ENCODE measurements around the gene KRTAP4-6.
A peak's percentile ranks its signal among the peaks of the same experiment; 100 is the strongest.
"Not testable (repeated sequence)": the region's sequence is repeated elsewhere in the genome, so short reads cannot be mapped to it uniquely, and the experiment has no call there.

The KRTAP4-6 gene

GRCh38 chr17:41103896-41104295 lies 36.4 kb downstream of the KRTAP4-6 start:
- H3K4me3 ChIP-seq, result no peak overlapping the region
- H3K9ac ChIP-seq (ENCODE audit: insufficient read length), result no peak overlapping the region
- H3K36me3 ChIP-seq (ENCODE audit: insufficient read depth, low read length), result no peaks in the 10 kb centered on the region
- DNase-seq (ENCODE audit: low read depth, low spot score), result no peak
- no peaks in the 10 kb centered on the region for H3K9me3 ChIP-seq (ENCODE audit: low read depth, low read length)
- TF ChIP-seq FOXP2 (optimal IDR thresholded peaks at IDR 0.05; ENCODE audit: control extremely low read depth, extremely low read length, insufficient read depth), result no peak
- peak overlapping the region; percentile 63 for H3K27ac ChIP-seq

- Histone ChIP-seq H3K27ac (0 out of 2 replicates have a peak within 1 kb of the TSS, but pooled peaks have one; percentile 44), H3K9ac (ENCODE audit: insufficient read length) (no peak within 1 kb of the TSS), H3K9me3 (ENCODE audit: low read depth, low read length) (no peaks in the 10 kb centered on the region), H3K4me3 (no peak within 1 kb of the TSS), H3K36me3 (ENCODE audit: insufficient read depth, low read length) (no peaks in the 10 kb centered on the region)
- no peak for DNase-seq (ENCODE audit: low read depth, low spot score)
- TF ChIP-seq EZH2 (IDR thresholded peaks at IDR 0.05) (no peak), FOXP2 (optimal IDR thresholded peaks at IDR 0.05; ENCODE audit: control extremely low read depth, extremely low read length, insufficient read depth) (no peak), POLR2AphosphoS5 (IDR thresholded peaks at IDR 0.05; ENCODE audit: borderline replicate concordance, low read depth, low read length) (no peak)
Observed at GRCh38 chr17:41101586-41102259, 38.6 kb downstream of the KRTAP4-6 start, which contains the start of gene KRTAP4-16. TSS of gene KRTAP4-16 (minus strand) at chr17:41102209. CDS start at chr17:41102209, 0 bp downstream.

- H3K4me3 ChIP-seq, result peak overlapping the region; percentile 38; the same call in 1 of the 2 replicates
- H3K36me3 ChIP-seq (ENCODE audit: insufficient read depth, low read length); H3K9me3 ChIP-seq (ENCODE audit: low read depth, low read length); H3K9ac ChIP-seq (ENCODE audit: insufficient read length): not testable (repeated sequence)
- DNase-seq (ENCODE audit: low read depth, low spot score), result peak; percentile 96
- peak overlapping the region; percentile 94 for H3K27ac ChIP-seq
Observed at GRCh38 chr17:41099682-41100480, 40.5 kb downstream of the KRTAP4-6 start.

- no peak for TF ChIP-seq POLR2AphosphoS5 (IDR thresholded peaks at IDR 0.05; ENCODE audit: borderline replicate concordance, low read depth, low read length)
- no peak for TF ChIP-seq EZH2 (IDR thresholded peaks at IDR 0.05)
- TF ChIP-seq FOXP2 (optimal IDR thresholded peaks at IDR 0.05; ENCODE audit: control extremely low read depth, extremely low read length, insufficient read depth), result no peak
- Histone ChIP-seq H3K27ac (no peak overlapping the region), H3K4me3 (no peak overlapping the region), H3K9me3 (ENCODE audit: low read depth, low read length) (no peaks in the 10 kb centered on the region), H3K9ac (ENCODE audit: insufficient read length) (no peak overlapping the region), H3K36me3 (ENCODE audit: insufficient read depth, low read length) (no peaks in the 10 kb centered on the region; the same call in 1 of the 2 replicates)
- no peak for DNase-seq (ENCODE audit: low read depth, low spot score)
Observed at GRCh38 chr17:41098481-41098880, 41.9 kb downstream of the KRTAP4-6 start.

GRCh38 chr17:41098042-41098441 lies 42.3 kb downstream of the KRTAP4-6 start, which contains the start of gene KRTAP4-8:
TSS of gene KRTAP4-8 (minus strand) at chr17:41098142. CDS start at chr17:41098084, 58 bp downstream.
- H3K27ac ChIP-seq, result peak within 1 kb of the TSS; percentile 94; the same call in 1 of the 2 replicates
- no peaks in the 10 kb centered on the region for H3K9me3 ChIP-seq (ENCODE audit: low read depth, low read length)
- no peak within 1 kb of the TSS for H3K4me3 ChIP-seq
- no peak for TF ChIP-seq POLR2AphosphoS5 (IDR thresholded peaks at IDR 0.05; ENCODE audit: borderline replicate concordance, low read depth, low read length)
- no peak for TF ChIP-seq FOXP2 (optimal IDR thresholded peaks at IDR 0.05; ENCODE audit: control extremely low read depth, extremely low read length, insufficient read depth)
- no peak for TF ChIP-seq EZH2 (IDR thresholded peaks at IDR 0.05)
- no peak within 1 kb of the TSS for H3K9ac ChIP-seq (ENCODE audit: insufficient read length)
- DNase-seq (ENCODE audit: low read depth, low spot score), result no peak
- no peaks in the 10 kb centered on the region; the same call in 1 of the 2 replicates for H3K36me3 ChIP-seq (ENCODE audit: insufficient read depth, low read length)

GRCh38 chr17:41096055-41096454 lies 44.3 kb downstream of the KRTAP4-6 start:
- Histone ChIP-seq H3K27ac (no peak overlapping the region), H3K36me3 (ENCODE audit: insufficient read depth, low read length) (no peaks in the 10 kb centered on the region; the same call in 1 of the 2 replicates), H3K9me3 (ENCODE audit: low read depth, low read length) (0 out of 2 replicates have a peak, but pooled peaks cover 4% of the 10 kb centered on the region), H3K4me3 (no peak overlapping the region), H3K9ac (ENCODE audit: insufficient read length) (no peak overlapping the region)
- no peak for DNase-seq (ENCODE audit: low read depth, low spot score)
- TF ChIP-seq POLR2AphosphoS5 (IDR thresholded peaks at IDR 0.05; ENCODE audit: borderline replicate concordance, low read depth, low read length), result no peak
- no peak for TF ChIP-seq FOXP2 (optimal IDR thresholded peaks at IDR 0.05; ENCODE audit: control extremely low read depth, extremely low read length, insufficient read depth)
- TF ChIP-seq EZH2 (IDR thresholded peaks at IDR 0.05), result no peak
